ENCODE data around the gene YTHDF1.
"Not testable (repeated sequence)": the region's sequence is repeated elsewhere in the genome, so short reads cannot be mapped to it uniquely, and the experiment has no call there.

The YTHDF1 gene

DNA sequence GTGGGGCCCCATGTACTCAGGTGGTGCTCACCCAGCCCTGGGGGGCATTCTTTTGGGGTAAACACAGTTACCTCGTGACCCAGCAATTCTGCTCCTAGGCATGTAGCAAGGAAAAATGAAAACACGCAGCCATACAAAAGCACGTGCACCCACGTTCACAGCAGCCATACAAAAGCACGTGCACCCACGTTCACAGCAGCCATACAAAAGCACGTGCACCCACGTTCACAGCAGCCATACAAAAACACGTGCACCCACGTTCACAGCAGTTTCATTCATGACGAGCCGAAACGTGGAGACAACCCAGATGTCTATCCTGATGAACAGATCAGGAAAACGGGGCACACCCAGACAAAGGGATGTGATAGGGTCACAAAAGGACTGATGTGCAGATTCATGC, 57.1 kb downstream of the YTHDF1 start:
- DNase-seq (ENCODE audit: low spot score), result no peak

GRCh38 chr20:63158352-63158751, 57.6 kb downstream of the YTHDF1 start:
- no peak for DNase-seq (ENCODE audit: low spot score)

- DNase-seq (ENCODE audit: low spot score), result not testable (repeated sequence)
These were observed 58.5 kb downstream of the YTHDF1 start for GRCh38 chr20:63157431-63157830.

DNA sequence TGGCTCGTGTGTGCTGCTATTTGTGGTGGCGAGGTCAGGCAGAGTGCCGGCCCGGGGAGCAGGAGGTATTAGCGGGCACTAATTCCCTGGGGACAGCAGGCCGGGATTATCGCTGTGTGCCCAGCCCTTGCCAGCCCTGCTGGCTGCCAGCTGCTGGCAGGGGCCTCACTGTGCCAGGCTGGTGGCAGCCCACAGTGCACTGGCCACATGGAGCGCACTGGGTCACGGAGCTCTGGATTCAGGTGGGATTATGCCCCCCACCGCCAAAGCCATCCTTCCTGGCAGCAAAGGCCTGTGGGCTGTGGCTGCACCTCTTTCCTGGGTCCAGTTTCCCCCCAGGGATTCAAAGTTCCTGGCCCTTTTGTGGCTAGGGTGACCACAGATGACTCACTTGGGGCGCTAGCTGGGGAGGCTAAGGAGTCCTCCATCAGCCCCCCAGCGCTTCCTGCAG, 59.7 kb downstream of the YTHDF1 start:
- DNase-seq (ENCODE audit: low spot score), result no peak

DNA sequence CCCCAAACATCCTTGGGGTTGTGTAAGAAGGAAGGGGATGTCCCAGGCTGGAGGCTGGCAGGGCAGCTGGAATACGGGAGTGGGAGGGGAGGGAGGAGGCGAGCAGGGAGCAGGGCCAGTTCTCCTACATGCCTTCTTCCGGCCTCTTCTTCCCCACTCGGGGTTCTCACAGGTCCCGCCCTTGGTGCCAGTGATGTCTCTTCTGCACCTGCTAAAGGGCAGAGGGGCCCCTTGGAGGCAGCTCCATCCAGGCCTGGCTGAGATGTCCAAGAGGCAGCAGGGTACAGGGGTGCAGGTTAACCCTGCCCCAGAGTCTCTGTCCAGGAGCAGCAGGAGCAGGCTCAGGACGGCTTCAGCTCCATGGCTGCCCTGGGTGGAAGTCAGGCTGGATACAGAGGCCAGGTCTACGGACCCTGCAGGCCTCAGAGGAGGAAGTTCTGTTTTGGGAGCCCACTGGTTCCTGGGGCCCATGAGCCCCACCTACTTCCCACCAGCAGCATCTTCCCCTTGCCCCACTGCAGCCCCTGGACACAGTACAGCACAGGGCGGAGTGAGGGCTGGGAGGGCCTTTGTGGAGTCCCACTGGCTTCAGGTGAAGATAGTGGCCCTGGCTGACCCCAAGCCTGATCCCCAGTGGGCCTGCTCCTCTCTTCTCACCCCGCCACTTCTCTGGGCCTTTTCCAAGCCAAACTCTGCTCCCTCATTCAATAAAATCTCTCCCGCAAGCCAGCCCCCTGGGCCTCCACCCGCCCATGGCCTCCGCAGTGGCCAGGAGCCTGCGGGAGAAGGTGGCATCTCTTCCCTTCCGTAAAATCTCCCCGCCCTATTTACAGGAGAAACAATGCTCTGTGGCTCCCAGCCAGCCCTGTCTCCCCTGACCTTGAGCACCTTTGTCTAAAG, 60.4 kb downstream of the YTHDF1 start:
- no peak for DNase-seq (ENCODE audit: low spot score)

GRCh38 chr20:63154395-63154794, 61.5 kb downstream of the YTHDF1 start:
- DNase-seq (ENCODE audit: low spot score), result no peak

DNA sequence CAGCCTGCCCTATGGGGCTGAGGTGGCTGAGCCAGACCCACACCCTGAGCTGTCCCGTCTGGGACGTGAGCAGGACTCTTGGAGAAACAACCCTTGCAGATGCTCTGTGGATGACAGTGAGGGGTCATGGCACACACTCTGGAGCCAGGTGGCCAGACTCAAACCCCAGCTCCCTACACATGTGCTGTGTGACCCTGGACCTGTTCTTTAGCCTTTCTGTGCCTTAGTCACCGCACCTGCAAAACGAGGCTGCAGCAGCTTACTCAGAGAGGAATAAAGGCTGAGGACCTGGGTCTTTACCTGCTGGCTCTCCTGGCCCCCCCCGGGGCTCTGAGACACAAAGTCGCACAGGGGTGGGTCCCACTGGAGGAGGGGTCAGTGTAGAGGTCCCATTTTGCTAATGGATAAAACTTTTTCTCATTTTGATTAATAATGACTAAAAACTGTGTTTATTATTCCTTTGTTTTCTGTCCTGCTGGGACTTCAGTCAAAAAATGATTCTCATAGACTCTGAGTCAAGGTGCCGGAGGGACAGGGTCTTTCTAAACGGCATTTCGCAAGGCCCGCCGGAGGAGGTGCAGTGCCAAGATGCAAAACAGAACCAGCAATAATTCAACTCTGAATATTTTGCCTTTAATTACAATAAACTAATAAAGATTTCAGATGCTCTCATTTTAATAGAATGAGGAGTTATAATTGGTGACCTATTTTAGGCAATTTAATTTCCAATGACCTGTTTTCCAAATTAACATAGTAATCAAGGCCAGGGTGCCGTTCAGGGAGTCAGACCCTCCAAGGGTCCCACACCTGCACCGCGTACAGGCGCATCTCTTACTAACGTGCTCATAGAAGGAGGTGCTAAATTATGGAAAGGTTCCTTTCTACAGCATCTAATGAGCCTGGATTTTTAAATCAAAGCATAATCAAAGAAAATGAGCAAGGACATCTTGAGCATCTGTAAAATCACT, 62.4 kb downstream of the YTHDF1 start:
- no peak for DNase-seq (ENCODE audit: low spot score)

- DNase-seq (ENCODE audit: low spot score), result no peak
These were observed 63.3 kb downstream of the YTHDF1 start for GRCh38 chr20:63152322-63153253.

DNA sequence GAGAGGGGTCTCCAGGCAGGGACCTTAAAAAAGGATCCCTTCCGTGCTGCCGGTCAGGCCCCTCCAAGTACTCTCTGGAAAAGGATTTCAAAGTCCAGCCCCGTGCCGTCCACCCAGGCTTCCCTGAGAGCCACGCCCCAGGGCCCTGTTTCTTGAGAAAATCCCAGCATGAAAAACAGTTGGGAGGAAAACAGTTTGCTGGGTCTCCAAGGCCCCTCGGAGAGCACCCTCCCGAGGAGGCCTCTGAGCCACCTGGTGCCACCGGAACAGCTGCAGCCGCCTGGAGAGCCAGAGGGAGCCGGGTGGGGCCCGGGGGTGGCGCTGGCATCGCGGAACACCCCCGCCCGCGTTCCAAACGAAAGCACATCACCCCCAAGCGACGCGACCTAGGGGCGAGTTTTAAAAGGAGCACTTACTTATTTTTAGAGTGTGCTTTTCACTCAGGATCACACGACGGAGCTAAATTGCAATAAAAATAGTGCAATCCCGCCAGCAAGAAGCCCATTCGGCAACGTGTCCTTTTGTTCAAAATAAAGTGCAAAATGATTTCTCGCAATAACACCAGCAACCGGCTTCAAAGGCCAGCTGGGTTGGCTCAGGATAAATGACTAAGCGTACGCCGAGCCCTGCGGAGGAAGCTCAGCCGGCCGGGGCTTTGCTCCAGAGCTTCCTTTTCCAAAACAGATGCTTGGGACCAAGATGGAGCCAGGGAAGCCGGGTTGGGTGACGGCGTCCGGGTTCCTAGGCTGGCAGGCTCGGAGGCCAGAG, 64.2 kb downstream of the YTHDF1 start:
- DNase-seq (ENCODE audit: low spot score), result no peak

DNA sequence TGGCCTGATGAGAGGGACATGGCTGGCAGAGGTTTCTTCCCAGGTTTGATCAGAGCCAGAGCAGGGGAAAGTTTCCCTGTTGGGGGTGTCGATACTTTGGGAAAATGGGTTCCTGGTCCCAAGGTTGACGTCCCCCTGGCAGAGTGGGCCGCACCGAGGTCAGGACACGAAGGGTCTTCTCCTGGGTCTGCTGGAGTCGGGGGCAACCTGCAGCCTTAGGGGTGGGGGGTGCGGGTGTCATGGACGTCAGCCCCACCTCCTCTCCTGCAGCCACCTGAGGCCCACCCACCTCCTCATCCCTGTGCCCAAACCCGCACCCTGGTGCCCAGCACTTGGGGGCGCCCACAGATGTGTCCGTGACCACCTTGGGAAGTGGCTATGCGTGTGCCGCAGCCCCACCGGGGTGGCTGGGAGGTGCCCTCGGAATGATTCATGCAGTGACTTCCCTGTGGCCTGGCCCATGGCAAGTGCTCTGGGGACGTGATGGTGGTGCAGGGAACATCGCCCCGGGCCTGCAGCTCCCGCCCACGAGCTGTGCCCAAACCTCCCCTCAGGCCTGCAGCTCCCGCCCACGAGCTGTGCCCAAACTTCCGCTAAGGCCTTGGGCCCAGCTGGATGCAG, 64.9 kb downstream of the YTHDF1 start:
- DNase-seq (ENCODE audit: low spot score), result no peak

DNA sequence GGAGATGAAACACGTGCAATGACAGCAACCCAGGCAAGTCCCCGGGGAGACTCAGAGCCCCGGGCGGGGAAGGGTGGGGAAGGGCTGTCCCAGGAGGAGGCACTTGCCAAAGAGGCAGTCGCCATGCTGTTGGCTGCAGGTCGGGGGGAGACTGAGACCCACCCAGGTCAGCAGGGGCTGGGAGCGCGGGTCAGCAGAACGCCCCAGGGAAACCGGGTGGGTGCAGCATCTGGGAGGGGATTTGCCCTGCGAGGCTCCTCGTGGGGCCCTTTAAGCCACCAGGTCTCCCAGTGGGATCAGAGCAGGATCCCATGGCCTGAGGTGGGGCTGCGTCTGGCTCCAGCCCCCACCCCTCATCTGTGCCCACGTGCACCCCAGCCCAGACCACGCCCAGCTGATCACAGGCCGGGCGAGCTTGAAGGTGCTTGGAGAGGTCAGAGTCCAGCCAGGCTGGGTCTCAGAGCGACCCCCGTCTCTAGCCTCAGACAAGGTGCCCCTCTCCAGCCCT, 65.5 kb downstream of the YTHDF1 start:
- DNase-seq (ENCODE audit: low spot score), result no peak

- no peak for DNase-seq (ENCODE audit: low spot score)
These were observed 66.3 kb downstream of the YTHDF1 start for GRCh38 chr20:63149531-63150192.

DNA sequence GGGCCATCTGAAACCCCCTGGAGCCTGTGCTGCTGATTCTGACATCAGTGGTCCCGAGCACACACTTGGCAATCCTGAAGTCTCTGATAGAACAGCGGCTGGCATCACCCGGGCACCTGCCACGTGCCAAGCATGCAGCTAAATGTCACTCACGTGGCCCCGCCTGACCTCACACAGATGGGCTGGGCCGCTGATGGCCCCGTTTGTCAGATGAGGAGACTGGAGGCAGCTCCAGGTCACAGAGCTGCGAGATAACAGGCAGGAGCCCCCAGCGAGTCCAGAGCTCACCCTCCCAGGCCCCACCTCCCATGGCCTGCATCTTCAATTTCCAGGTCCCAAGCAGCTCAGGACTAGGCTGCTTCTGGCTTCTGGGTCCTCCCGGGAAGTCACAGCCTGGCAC, 67.2 kb downstream of the YTHDF1 start:
- DNase-seq (ENCODE audit: low spot score), result no peak

GRCh38 chr20:63147532-63147931, 68.4 kb downstream of the YTHDF1 start:
- no peak for DNase-seq (ENCODE audit: low spot score)

Small RNA genes within 50 kb of the gene (small RNA-seq; reads per million reads assigned to genes)
- gene MIR124-3 (0.08 to 0.18 reads per million in 2 experiments), gene MIR3196 (0 to 0.03 reads per million in 2 experiments)

All from SK-N-DZ (cell line).